ENCODE results near the gene APOBEC3F. TPM values are rescaled to one million over a fixed set of nuclear protein-coding genes. Genes with fewer than 3 reads are reported as not detected.
"Not testable (repeated sequence)": the region's sequence is repeated elsewhere in the genome, so short reads cannot be mapped to it uniquely, and the experiment has no call there.

Gene APOBEC3F
- total RNA-seq, 3 donors from 2014 or later = 7.4 to 14.1 (median 8.8) TPM

DNA sequence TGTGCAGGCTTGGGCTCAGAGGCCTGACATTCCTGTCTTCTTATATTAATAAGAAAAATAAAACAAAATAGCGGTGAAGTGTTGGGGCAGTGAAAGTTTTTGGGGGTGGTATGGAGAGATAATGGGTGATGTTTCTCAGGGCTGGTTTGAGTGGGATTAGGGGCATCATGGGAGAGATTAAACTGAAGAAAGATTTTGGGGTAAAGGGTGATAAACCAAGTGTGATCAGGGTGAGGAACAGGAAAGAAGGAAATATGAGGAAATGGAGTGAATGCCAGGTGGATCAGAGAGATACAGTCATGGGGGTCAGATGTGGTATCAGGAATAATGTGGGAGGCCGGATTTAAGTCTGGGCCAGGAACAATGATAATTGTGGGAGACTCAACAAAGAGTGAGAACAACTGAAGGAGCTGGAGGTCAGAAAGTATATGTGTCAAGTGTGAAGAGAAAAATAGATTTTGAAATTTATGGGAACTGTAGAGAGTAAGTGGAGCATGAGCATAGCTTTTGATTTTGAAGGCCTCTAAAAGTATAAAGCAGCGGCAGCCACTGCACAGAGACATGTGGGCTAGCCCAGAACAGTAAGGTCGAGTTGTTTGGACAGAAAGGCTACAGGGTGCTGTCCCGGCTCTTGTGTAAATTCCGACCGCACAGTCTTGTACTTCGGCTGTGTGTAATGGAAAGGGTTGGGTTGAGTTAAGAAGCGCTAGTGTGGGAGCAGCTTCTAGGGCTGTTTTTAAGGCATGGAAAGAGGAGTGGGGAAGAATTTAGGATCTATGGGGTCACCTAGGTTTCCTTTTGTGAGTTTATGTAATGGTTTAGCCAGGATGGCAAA is 26.0 kb downstream of the APOBEC3F start:
- H3K9me3 ChIP-seq; H3K4me3 ChIP-seq; H3K4me1 ChIP-seq (ENCODE audit: low read depth); ATAC-seq; H3K36me3 ChIP-seq (ENCODE audit: low read depth); DNase-seq; intact Hi-C loops (cut with DNase I, micrococcal nuclease): not testable (repeated sequence)

DNA sequence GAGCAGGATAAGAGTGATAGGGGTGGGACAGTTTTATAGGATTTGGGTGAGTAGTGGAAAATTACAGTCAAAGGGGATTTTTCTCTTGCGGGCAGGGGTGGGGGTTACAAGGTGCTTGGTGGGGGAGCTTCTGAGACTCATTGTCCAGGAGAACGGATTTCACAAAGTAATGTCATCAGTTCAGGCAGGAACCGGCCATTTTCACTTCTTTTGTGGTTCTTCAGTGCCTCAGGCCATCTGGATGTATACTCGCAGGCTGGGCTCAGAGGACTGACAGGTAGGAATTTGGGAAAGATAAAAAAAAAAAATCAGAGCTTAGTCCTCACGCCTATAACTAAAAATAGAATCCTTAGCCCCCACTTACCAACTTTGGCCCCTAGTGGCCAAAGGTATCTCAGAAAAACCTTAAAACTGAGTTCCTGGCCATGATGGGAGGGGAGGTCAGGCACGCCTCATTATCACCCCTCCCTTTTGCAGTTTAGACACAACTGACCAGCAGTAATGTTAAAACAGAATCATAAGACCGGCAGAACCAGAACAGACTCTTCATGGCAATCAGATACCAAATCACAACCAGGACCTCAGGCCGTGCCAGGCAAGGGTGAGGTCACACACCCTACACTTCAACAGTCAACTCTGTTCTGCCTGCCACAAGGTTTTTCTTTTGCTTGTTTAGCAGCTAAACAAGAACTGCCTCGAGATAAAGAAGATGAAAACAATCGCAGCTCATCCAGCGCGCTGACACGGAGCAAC is 27.5 kb downstream of the APOBEC3F start:
- DNase-seq (no peak), ATAC-seq (no peak)
- no peak for TF ChIP-seq CTCF (IDR thresholded peaks at IDR 0.05)
- H3K9me3 ChIP-seq = no peaks in the 10 kb centered on the region
- no peaks in the 10 kb centered on the region for H3K4me1 ChIP-seq (ENCODE audit: low read depth)
- H3K36me3 ChIP-seq (ENCODE audit: low read depth) = no peaks in the 10 kb centered on the region
- intact Hi-C loops (cut with DNase I, micrococcal nuclease) = no loop called here
- no peak overlapping the region for H3K4me3 ChIP-seq

- intact Hi-C loops (cut with DNase I, micrococcal nuclease) = no loop called here
- Histone ChIP-seq H3K4me1 (ENCODE audit: low read depth) (no peaks in the 10 kb centered on the region), H3K9me3 (no peaks in the 10 kb centered on the region), H3K4me3 (no peak overlapping the region), H3K36me3 (ENCODE audit: low read depth) (no peaks in the 10 kb centered on the region)
- TF ChIP-seq CTCF (IDR thresholded peaks at IDR 0.05) = no peak
- DNase-seq = no peak
- no peak for ATAC-seq
Measured at GRCh38 chr22:39070186-39070585, 29.5 kb downstream of the APOBEC3F start.

- H3K4me1 ChIP-seq (ENCODE audit: low read depth); H3K9me3 ChIP-seq; H3K36me3 ChIP-seq (ENCODE audit: low read depth); ATAC-seq; H3K4me3 ChIP-seq; DNase-seq; intact Hi-C loops (cut with DNase I, micrococcal nuclease): not testable (repeated sequence)
Measured at GRCh38 chr22:39072581-39072981, 31.9 kb downstream of the APOBEC3F start.

DNA sequence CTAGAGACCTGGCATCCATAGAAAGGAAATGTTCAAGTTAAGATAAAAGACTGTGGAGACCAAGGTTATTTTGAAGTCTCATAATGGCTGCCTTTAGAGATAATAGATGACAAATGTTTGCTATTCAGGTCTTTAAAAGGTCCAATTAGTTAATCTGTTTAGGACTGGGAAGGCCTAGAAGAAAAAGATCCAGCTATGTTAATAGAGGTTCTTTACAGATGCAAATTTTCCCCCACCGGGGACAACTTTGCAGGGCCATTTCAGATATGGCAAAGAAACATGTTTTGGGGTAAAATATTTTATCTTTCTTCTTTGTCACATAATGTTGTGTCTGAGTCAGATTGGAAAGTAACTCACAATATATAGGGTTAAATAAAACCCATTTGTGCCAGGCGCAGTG is 33.3 kb downstream of the APOBEC3F start:
- intact Hi-C loops (cut with DNase I, micrococcal nuclease) = no loop called here
- ATAC-seq = no peak
- TF ChIP-seq CTCF (IDR thresholded peaks at IDR 0.05) = no peak
- no peak for DNase-seq
- no peak overlapping the region for H3K4me3 ChIP-seq
- H3K4me1 ChIP-seq (ENCODE audit: low read depth) = no peaks in the 10 kb centered on the region
- no peaks in the 10 kb centered on the region for H3K36me3 ChIP-seq (ENCODE audit: low read depth)
- no peaks in the 10 kb centered on the region for H3K9me3 ChIP-seq

- H3K36me3 ChIP-seq (ENCODE audit: low read depth); H3K9me3 ChIP-seq; intact Hi-C loops (cut with DNase I, micrococcal nuclease); DNase-seq; ATAC-seq; H3K4me1 ChIP-seq (ENCODE audit: low read depth); H3K4me3 ChIP-seq: not testable (repeated sequence)
Measured at GRCh38 chr22:39076155-39077025, 35.7 kb downstream of the APOBEC3F start.

DNA sequence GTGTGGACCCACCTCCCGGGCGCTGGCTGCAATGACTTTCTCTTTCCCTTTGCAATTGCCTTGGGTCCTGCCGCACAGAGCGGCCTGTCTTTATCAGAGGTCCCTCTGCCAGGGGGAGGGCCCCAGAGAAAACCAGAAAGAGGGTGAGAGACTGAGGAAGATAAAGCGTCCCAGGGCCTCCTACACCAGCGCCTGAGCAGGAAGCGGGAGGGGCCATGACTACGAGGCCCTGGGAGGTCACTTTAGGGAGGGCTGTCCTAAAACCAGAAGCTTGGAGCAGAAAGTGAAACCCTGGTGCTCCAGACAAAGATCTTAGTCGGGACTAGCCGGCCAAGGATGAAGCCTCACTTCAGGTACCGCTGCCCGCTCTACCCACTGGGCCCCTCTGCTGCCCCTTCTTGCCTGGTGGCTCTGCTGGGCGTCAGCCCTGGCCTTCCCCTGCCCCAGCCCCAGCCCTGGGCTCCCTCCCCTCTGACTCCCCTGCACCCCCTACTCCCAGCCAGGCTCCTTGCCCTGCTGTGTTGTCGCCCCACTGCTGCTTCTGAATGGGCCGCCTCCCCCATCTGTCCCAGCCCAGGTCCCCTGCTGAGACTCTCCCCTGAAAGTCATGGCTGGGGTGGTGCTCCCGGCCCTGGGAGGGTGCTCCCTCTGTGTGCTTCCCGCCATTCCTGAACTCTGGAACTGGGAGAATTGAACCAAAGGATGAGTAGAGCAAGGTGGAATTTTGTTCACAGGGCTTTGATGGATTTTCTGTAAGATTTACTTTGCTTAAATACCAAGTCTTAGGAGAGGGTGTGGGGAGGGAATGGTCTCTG is 36.6 kb downstream of the APOBEC3F start, which contains the start of gene APOBEC3G:
TSS of gene APOBEC3G (plus strand) at position 250 of the 815 bp plus-strand sequence. CDS start at position 337, 87 bp downstream.
- H3K4me3 ChIP-seq; H3K36me3 ChIP-seq (ENCODE audit: low read depth); H3K4me1 ChIP-seq (ENCODE audit: low read depth); H3K9me3 ChIP-seq; intact Hi-C loops (cut with DNase I, micrococcal nuclease): not testable (repeated sequence)
- peak; percentile 93 for ATAC-seq
- peak; percentile 59 to 73 (median 64) for DNase-seq

DNA sequence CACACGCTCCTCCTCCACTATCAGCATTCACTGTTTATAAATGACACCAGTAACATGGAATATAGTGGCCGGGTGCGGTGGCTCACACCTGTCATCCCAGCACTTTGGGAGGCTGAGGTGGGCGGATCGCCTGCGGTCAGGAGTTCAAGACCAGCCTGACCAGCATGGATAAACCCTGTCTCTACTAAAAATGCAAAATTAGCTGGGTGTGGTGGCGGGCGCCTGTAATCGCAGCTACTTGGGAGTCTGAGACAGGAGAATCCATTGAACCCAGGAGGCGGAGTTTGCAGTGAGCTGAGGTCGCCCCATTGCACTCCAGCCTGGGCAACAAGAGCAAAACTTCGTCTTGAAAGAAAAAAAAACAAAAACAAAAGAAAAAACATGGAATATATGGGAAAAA is 37.2 kb downstream of the APOBEC3F start:
- intact Hi-C loops (cut with DNase I, micrococcal nuclease); H3K4me1 ChIP-seq (ENCODE audit: low read depth): not testable (repeated sequence)

More for the DNA sequence above, 37.2 kb downstream of the APOBEC3F start:
- H3K36me3 ChIP-seq (ENCODE audit: low read depth); ATAC-seq; H3K9me3 ChIP-seq; H3K4me3 ChIP-seq: not testable (repeated sequence)
- DNase-seq = peak in 1 of 3 donors; percentile 35
